ENCODE data around the gene UQCC2. TPM values are rescaled to one million over a fixed set of nuclear protein-coding genes. Genes with fewer than 3 reads are reported as not detected.

The UQCC2 gene
- total and polyA plus RNA-seq, 3 donors from 2014 or later = 18.1 to 119 (median 36.2) TPM

- DNase-seq = no peak
- peak overlapping the region in 1 of 2 donors; percentile 53 for H3K27ac ChIP-seq
- 83 to 86% methylated on average over 9 to 15 of the region's 15 CpGs for WGBS, 2 donors
These were observed 19.9 kb downstream of the UQCC2 start for GRCh38 chr6:33691456-33692077.

GRCh38 chr6:33690766-33691165 lies 20.7 kb downstream of the UQCC2 start:
- H3K27me3 ChIP-seq = no peaks in the 10 kb centered on the region
- no peak for TF ChIP-seq POLR2A (IDR thresholded peaks at IDR 0.05)
- TF ChIP-seq CTCF (IDR thresholded peaks at IDR 0.05) = no peak
- no peak overlapping the region for H3K27ac ChIP-seq
- no peaks in the 10 kb centered on the region for H3K36me3 ChIP-seq (ENCODE audit: low read depth, missing control alignments)
- H3K4me3 ChIP-seq = no peak overlapping the region
- 91 to 93% methylated on average over 13 of the region's 13 CpGs for WGBS, 2 donors
- H3K4me1 ChIP-seq = peaks cover 15% of the 10 kb centered on the region
- H3K9me3 ChIP-seq = no peaks in the 10 kb centered on the region
- intact Hi-C loops (cut with DNase I; ENCODE audit: low total_unique reads) = no loop called here
- DNase-seq = no peak

More at GRCh38 chr6:33691456-33692077, 19.9 kb downstream of the UQCC2 start:
- Histone ChIP-seq H3K4me1 (peaks cover 23% of the 10 kb centered on the region), H3K4me3 (no peak overlapping the region), H3K36me3 (ENCODE audit: low read depth, missing control alignments) (no peaks in the 10 kb centered on the region), H3K27me3 (no peaks in the 10 kb centered on the region), H3K9me3 (no peaks in the 10 kb centered on the region)
- intact Hi-C loops (cut with DNase I; ENCODE audit: low total_unique reads) = no loop called here
- no peak for TF ChIP-seq POLR2A (IDR thresholded peaks at IDR 0.05)
- no peak for TF ChIP-seq CTCF (IDR thresholded peaks at IDR 0.05)

- TF ChIP-seq POLR2A (IDR thresholded peaks at IDR 0.05) (no peak), CTCF (IDR thresholded peaks at IDR 0.05) (no peak)
- 90 to 100% methylated on average over 1 to 10 of the region's 10 CpGs for WGBS, 2 donors
- intact Hi-C loops (cut with DNase I; ENCODE audit: low total_unique reads) = loop anchor here (5.0 kb wide), 1 partner anchor 98 kb away; no protein-coding TSS in a partner anchor
- no peak for DNase-seq
- Histone ChIP-seq H3K36me3 (ENCODE audit: low read depth, missing control alignments) (no peaks in the 10 kb centered on the region), H3K27ac (no peak overlapping the region), H3K27me3 (no peaks in the 10 kb centered on the region), H3K4me3 (no peak overlapping the region), H3K9me3 (no peaks in the 10 kb centered on the region), H3K4me1 (peaks cover 14% of the 10 kb centered on the region)
These were observed 21.6 kb downstream of the UQCC2 start for GRCh38 chr6:33689879-33690278.

DNA sequence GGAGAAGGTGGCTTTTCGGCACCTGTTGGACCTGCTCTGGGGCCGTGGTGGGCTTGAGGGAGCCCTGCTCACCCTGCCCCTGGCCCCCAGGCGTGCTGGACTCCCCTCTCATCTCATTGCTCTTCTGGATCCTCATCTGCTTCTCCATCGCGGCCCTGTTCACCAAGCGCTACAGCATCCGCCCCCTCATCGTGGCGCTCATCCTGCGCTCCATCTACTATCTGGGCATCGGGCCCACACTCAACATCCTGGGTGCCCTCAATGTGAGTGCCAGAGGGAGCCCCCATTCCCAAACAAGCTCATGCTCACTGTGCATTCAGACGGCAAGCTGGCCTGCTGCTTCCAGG lies 22.4 kb downstream of the UQCC2 start:
- Histone ChIP-seq H3K27ac (no peak overlapping the region), H3K4me1 (peaks cover 15% of the 10 kb centered on the region), H3K27me3 (no peaks in the 10 kb centered on the region), H3K9me3 (no peaks in the 10 kb centered on the region), H3K36me3 (ENCODE audit: low read depth, missing control alignments) (no peaks in the 10 kb centered on the region), H3K4me3 (no peak overlapping the region)
- intact Hi-C loops (cut with DNase I; ENCODE audit: low total_unique reads) = loop anchor here (5.0 kb wide), 1 partner anchor 97 kb away; no protein-coding TSS in a partner anchor
- no peak for TF ChIP-seq CTCF (IDR thresholded peaks at IDR 0.05)
- TF ChIP-seq POLR2A (IDR thresholded peaks at IDR 0.05) = no peak
- DNase-seq = no peak
- 82 to 89% methylated on average over 12 of the region's 12 CpGs for WGBS, 2 donors

Data from testis (tissue), 3 donors.